ENCODE data around the gene ZNF837. TPM values are rescaled to one million over a fixed set of nuclear protein-coding genes. Genes with fewer than 3 reads are reported as not detected.

The ZNF837 gene
- total RNA-seq, 1 donor from 2014 or later, result 1.4 TPM

DNA sequence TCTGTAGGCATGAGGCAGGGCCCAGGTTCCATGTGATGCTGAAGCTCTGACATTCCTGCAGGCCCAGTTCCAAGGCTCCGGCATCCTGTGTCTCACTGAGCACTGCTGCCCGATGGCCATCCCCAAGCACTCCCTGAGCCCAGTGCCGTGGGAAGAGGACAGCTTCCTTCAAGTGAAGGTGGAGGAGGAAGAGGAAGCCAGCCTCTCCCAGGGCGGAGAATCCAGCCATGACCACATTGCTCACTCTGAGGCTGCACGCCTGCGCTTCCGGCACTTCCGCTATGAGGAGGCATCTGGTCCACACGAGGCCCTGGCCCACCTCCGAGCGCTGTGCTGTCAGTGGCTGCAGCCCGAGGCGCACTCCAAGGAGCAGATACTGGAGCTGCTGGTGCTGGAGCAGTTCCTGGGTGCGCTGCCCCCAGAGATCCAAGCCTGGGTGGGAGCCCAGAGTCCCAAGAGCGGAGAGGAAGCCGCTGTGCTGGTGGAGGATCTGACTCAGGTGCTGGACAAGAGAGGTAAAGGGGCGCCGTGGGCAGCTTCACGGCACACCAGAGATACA lies 46.1 kb downstream of the ZNF837 start:
- no peaks in the 10 kb centered on the region for H3K9me3 ChIP-seq (ENCODE audit: low read depth)
- H4K20me1 ChIP-seq (ENCODE audit: low read depth), result no peaks in the 10 kb centered on the region
- DNase-seq (ENCODE audit: low spot score), result no peak
- H2AFZ ChIP-seq (replicated peaks), result no peak overlapping the region
- H3K36me3 ChIP-seq, result no peaks in the 10 kb centered on the region
- Mint-ChIP-seq H3K4me1 (peaks cover 2% of the 10 kb centered on the region), H3K27ac (peak overlapping the region; percentile 60), H3K36me3 (peaks cover 22% of the 10 kb centered on the region), H3K4me3 (no peak overlapping the region), H3K27me3 (ENCODE audit: insufficient read depth, low read depth) (peaks cover 3% of the 10 kb centered on the region), H3K9me3 (no peaks in the 10 kb centered on the region)
- no peak overlapping the region for H3K27ac ChIP-seq
- H3K9ac ChIP-seq, result no peak overlapping the region
- no peaks in the 10 kb centered on the region for H3F3A ChIP-seq (ENCODE audit: low read depth)
- H3K4me3 ChIP-seq, result no peak overlapping the region
- TF ChIP-seq CTCF (IDR thresholded peaks at IDR 0.05) (no peak), EZH2phosphoT487 (IDR thresholded peaks at IDR 0.05) (no peak), EZH2 (IDR thresholded peaks at IDR 0.05) (no peak)
- H3K4me1 ChIP-seq, result no peaks in the 10 kb centered on the region
- no peaks in the 10 kb centered on the region for H3K27me3 ChIP-seq
- no peaks in the 10 kb centered on the region for H3K79me2 ChIP-seq (ENCODE audit: low read depth)
- H3K4me2 ChIP-seq, result no peak overlapping the region

GRCh38 chr19:58332697-58333096 lies 48.1 kb downstream of the ZNF837 start:
- Histone ChIP-seq H3K36me3 (no peaks in the 10 kb centered on the region), H4K20me1 (ENCODE audit: low read depth) (no peaks in the 10 kb centered on the region), H3K4me2 (no peak overlapping the region), H3K27me3 (no peaks in the 10 kb centered on the region), H2AFZ (replicated peaks) (no peak overlapping the region), H3K9me3 (ENCODE audit: low read depth) (no peaks in the 10 kb centered on the region), H3K9ac (no peak overlapping the region), H3K79me2 (ENCODE audit: low read depth) (peaks cover 5% of the 10 kb centered on the region), H3K4me3 (no peak overlapping the region), H3F3A (ENCODE audit: low read depth) (no peaks in the 10 kb centered on the region), H3K27ac (no peak overlapping the region), H3K4me1 (no peaks in the 10 kb centered on the region)
- Mint-ChIP-seq H3K27ac (no peak overlapping the region), H3K9me3 (no peaks in the 10 kb centered on the region), H3K36me3 (peaks cover 7% of the 10 kb centered on the region), H3K27me3 (ENCODE audit: insufficient read depth, low read depth) (no peaks in the 10 kb centered on the region), H3K4me3 (no peak overlapping the region), H3K4me1 (peaks cover 16% of the 10 kb centered on the region)
- no peak for TF ChIP-seq EZH2 (IDR thresholded peaks at IDR 0.05)
- no peak for TF ChIP-seq CTCF (IDR thresholded peaks at IDR 0.05)
- no peak for TF ChIP-seq EZH2phosphoT487 (IDR thresholded peaks at IDR 0.05)
- no peak for DNase-seq (ENCODE audit: low spot score)

- peaks cover 18% of the 10 kb centered on the region for H3K79me2 ChIP-seq (ENCODE audit: low read depth)
- no peak for DNase-seq (ENCODE audit: low spot score)
- Mint-ChIP-seq H3K27ac (no peak overlapping the region), H3K27me3 (ENCODE audit: insufficient read depth, low read depth) (no peaks in the 10 kb centered on the region), H3K4me3 (no peak overlapping the region), H3K9me3 (no peaks in the 10 kb centered on the region), H3K36me3 (peaks cover 3% of the 10 kb centered on the region), H3K4me1 (peaks cover 16% of the 10 kb centered on the region)
- H3K9me3 ChIP-seq (ENCODE audit: low read depth), result no peaks in the 10 kb centered on the region
- no peaks in the 10 kb centered on the region for H3F3A ChIP-seq (ENCODE audit: low read depth)
- no peak overlapping the region for H2AFZ ChIP-seq (replicated peaks)
- TF ChIP-seq CTCF (IDR thresholded peaks at IDR 0.05), result no peak
- no peak for TF ChIP-seq EZH2phosphoT487 (IDR thresholded peaks at IDR 0.05)
- TF ChIP-seq EZH2 (IDR thresholded peaks at IDR 0.05), result no peak
- no peak overlapping the region for H3K27ac ChIP-seq
- no peaks in the 10 kb centered on the region for H3K36me3 ChIP-seq
- no peak overlapping the region for H3K4me3 ChIP-seq
- H3K4me2 ChIP-seq, result no peak overlapping the region
- no peak overlapping the region for H3K9ac ChIP-seq
- no peaks in the 10 kb centered on the region for H3K27me3 ChIP-seq
- no peaks in the 10 kb centered on the region for H4K20me1 ChIP-seq (ENCODE audit: low read depth)
- peaks cover 5% of the 10 kb centered on the region for H3K4me1 ChIP-seq
These were observed 50.4 kb downstream of the ZNF837 start for GRCh38 chr19:58330458-58330857.
